Activated CD8-positive, alpha-beta T cell treated with anti-CD3 and anti-CD28 coated beads for 36 hours (primary cell): Measurements from ENCODE around the gene HIPK1. TPM values are rescaled to one million over a fixed set of nuclear protein-coding genes. Genes with fewer than 3 reads are reported as not detected.
A peak's percentile ranks its signal among the peaks of the same experiment; 100 is the strongest.

ENCODE experiments used
- ATAC-seq: fragments of 200-7000 bp; cut with Tn5 transposase; one replicate; pipeline ENCODE4 v1.10.0; 2021; ENCODE audit warnings: mild to moderate bottlenecking, moderate library complexity
- CTCF ChIA-PET: fragments of 350-600 bp; sonication (Branson Sonifier 250); formaldehyde crosslinking; loops from one replicate; lab custom pipeline; 2021; ENCODE audit warnings: antibody characterized with exemption; lab: Charles Lee
- POLR2A ChIA-PET: fragments of 350-600 bp; sonication (Branson Sonifier 250); formaldehyde crosslinking; loops from one replicate; lab custom pipeline; 2021; ENCODE audit warnings: antibody characterized with exemption; lab: Charles Lee
- DNase-seq: peaks from one replicate; pipeline ENCODE4 v3.0.0-alpha.2; 2020
- H3K27ac Mint-ChIP-seq: one replicate; pipeline ENCODE4 v1.8.0; 2021; ENCODE audit warnings: mild to moderate bottlenecking, mixed read lengths
- H3K27me3 Mint-ChIP-seq: one replicate; pipeline ENCODE4 v1.8.0; 2021; ENCODE audit warnings: mixed read lengths
- H3K36me3 Mint-ChIP-seq: one replicate; pipeline ENCODE4 v1.8.0; 2021; ENCODE audit warnings: low read depth, mixed read lengths
- H3K4me1 Mint-ChIP-seq: one replicate; pipeline ENCODE4 v1.8.0; 2021; ENCODE audit warnings: low read depth, mixed read lengths
- H3K4me3 Mint-ChIP-seq: one replicate; pipeline ENCODE4 v1.8.0; 2021; ENCODE audit warnings: mild to moderate bottlenecking, moderate library complexity, mixed read lengths
- H3K9me3 Mint-ChIP-seq: one replicate; pipeline ENCODE4 v1.8.0; 2021; ENCODE audit warnings: mixed read lengths
- CTCF ChIP-seq: fragments of 200-600 bp; IDR thresholded peaks from one replicate; pipeline ENCODE4 v1.8.0; 2022; ENCODE audit warnings: antibody characterized with exemption, mild to moderate bottlenecking
- intact Hi-C: fragments of 100-400 bp; cut with micrococcal nuclease; formaldehyde crosslinking; loops from one replicate; pipeline ENCODE4 v1.10.0; 2022
- total RNA-seq, 2 experiments: library from RNA; stranded (reverse); gene quantifications; one replicate each; pipeline ENCODE4 v1.2.3, GENCODE V29; 2021

The HIPK1 gene
- total RNA-seq, 2 experiments from 2014 or later: 42.8 to 45.1 TPM

DNA sequence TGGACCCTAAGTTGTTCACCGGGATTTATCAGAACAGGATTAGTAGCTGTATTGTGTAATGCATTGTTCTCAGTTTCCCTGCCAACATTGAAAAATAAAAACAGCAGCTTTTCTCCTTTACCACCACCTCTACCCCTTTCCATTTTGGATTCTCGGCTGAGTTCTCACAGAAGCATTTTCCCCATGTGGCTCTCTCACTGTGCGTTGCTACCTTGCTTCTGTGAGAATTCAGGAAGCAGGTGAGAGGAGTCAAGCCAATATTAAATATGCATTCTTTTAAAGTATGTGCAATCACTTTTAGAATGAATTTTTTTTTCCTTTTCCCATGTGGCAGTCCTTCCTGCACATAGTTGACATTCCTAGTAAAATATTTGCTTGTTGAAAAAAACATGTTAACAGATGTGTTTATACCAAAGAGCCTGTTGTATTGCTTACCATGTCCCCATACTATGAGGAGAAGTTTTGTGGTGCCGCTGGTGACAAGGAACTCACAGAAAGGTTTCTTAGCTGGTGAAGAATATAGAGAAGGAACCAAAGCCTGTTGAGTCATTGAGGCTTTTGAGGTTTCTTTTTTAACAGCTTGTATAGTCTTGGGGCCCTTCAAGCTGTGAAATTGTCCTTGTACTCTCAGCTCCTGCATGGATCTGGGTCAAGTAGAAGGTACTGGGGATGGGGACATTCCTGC, 46.2 kb downstream of the HIPK1 start:
- intact Hi-C loops: no loop called here
- peaks cover 49% of the 10 kb centered on the region for H3K4me1 Mint-ChIP-seq
- H3K36me3 Mint-ChIP-seq: peaks cover 29% of the 10 kb centered on the region
- no peaks in the 10 kb centered on the region for H3K27me3 Mint-ChIP-seq
- ChIA-PET POLR2A (no interaction called here), CTCF (interaction anchor here (0.7 to 4.4 kb wide), 6 partner anchors 8 to 372 kb away, joined by 3 to 44 read pairs (median 8); no protein-coding TSS in a partner anchor)
- DNase-seq (peak; percentile 34), ATAC-seq (peak; percentile 80)
- no peak overlapping the region for H3K4me3 Mint-ChIP-seq
- H3K27ac Mint-ChIP-seq: peak overlapping the region; percentile 43
- TF ChIP-seq CTCF: no peak
- H3K9me3 Mint-ChIP-seq: no peaks in the 10 kb centered on the region

DNA sequence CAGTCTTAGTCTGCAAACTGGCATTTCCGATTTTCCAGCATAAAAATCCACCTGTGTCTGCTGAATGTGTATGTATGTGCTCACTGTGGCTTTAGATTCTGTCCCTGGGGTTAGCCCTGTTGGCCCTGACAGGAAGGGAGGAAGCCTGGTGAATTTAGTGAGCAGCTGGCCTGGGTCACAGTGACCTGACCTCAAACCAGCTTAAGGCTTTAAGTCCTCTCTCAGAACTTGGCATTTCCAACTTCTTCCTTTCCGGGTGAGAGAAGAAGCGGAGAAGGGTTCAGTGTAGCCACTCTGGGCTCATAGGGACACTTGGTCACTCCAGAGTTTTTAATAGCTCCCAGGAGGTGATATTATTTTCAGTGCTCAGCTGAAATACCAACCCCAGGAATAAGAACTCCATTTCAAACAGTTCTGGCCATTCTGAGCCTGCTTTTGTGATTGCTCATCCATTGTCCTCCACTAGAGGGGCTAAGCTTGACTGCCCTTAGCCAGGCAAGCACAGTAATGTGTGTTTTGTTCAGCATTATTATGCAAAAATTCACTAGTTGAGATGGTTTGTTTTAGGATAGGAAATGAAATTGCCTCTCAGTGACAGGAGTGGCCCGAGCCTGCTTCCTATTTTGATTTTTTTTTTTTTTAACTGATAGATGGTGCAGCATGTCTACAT, 47.6 kb downstream of the HIPK1 start:
- POLR2A ChIA-PET: interaction anchor here (0.6 kb wide), 1 partner anchor 289 kb away, joined by 3 read pairs; no protein-coding TSS in a partner anchor
- no peak overlapping the region for H3K27ac Mint-ChIP-seq

DNA sequence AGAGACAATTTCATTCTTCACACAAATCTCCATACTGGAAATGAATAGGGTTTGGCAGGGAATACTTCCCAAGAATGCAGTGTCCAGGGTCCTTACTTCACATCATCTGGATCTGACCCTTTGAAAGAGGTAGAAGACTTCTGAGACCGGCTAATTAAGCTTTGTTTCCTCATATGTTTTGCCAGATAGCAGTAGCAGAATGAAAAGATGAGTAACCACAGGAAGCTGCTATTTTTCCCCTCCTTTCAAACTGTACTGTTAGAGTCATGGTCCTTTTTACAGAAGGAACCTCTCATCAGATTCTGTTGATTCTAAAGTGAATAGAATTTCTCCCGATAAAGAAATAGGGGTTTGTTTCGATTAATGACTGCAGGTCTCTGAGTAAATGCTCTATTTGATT, 48.8 kb downstream of the HIPK1 start:
- TF ChIP-seq CTCF: no peak
- intact Hi-C loops: loop anchor here (2.0 kb wide), 1 partner anchor 305 kb away; no protein-coding TSS in a partner anchor
- Mint-ChIP-seq H3K27me3 (no peaks in the 10 kb centered on the region), H3K4me3 (no peak overlapping the region), H3K4me1 (peaks cover 46% of the 10 kb centered on the region), H3K27ac (no peak overlapping the region), H3K36me3 (peaks cover 15% of the 10 kb centered on the region), H3K9me3 (no peaks in the 10 kb centered on the region)
- POLR2A ChIA-PET: interaction anchor here (0.7 kb wide), 2 partner anchors 11 to 190 kb away, joined by 3 to 5 read pairs; no protein-coding TSS in a partner anchor
- no peak for ATAC-seq
- CTCF ChIA-PET: interaction anchor here (0.8 to 4.4 kb wide), 12 partner anchors 11 to 835 kb away, joined by 3 to 44 read pairs (median 5); partner anchors contain the start of gene DCLRE1B
- DNase-seq: no peak

More for the DNA sequence above, 47.6 kb downstream of the HIPK1 start:
- Mint-ChIP-seq H3K27me3 (no peaks in the 10 kb centered on the region), H3K36me3 (peaks cover 25% of the 10 kb centered on the region), H3K4me1 (peaks cover 49% of the 10 kb centered on the region), H3K4me3 (no peak overlapping the region), H3K9me3 (no peaks in the 10 kb centered on the region)
- DNase-seq: no peak
- intact Hi-C loops: no loop called here
- no peak for ATAC-seq
- CTCF ChIA-PET: interaction anchor here (0.6 to 4.4 kb wide), 12 partner anchors 12 to 371 kb away, joined by 3 to 44 read pairs (median 4); partner anchors contain the start of gene DCLRE1B
- TF ChIP-seq CTCF: peak; percentile 35

GRCh38 chr1:113978863-113979702, 50.0 kb downstream of the HIPK1 start, which contains the start of gene OLFML3:
TSS of gene OLFML3 (plus strand) at chr1:113979474. CDS start at chr1:113979517, 43 bp downstream.
- ChIA-PET POLR2A (no interaction called here), CTCF (interaction anchor here (0.7 to 2.8 kb wide), 19 partner anchors 9 to 1086 kb away, joined by 3 to 23 read pairs (median 4); partner anchors contain the start of genes AP4B1 and DCLRE1B)
- Mint-ChIP-seq H3K9me3 (no peaks in the 10 kb centered on the region), H3K4me1 (peaks cover 44% of the 10 kb centered on the region), H3K27ac (no peak within 1 kb of the TSS), H3K36me3 (peaks cover 7% of the 10 kb centered on the region), H3K4me3 (no peak within 1 kb of the TSS), H3K27me3 (no peaks in the 10 kb centered on the region)
- TF ChIP-seq CTCF: peak; percentile 84
- intact Hi-C loops: loop anchor here (2.0 kb wide), 1 partner anchor 304 kb away; no protein-coding TSS in a partner anchor
- ATAC-seq (peak; percentile 22), DNase-seq (peak; percentile 82)
